Neural progenitor cell (in vitro differentiated cells): Measurements from ENCODE around the gene TXNDC5.

Experiments
- EZH2 ChIP-seq: fragments of 200-600 bp; sonication (generic); IDR thresholded peaks from 2 replicates; pipeline ENCODE4 v1.6.1; 2017; ENCODE audit warnings: antibody characterized with exemption, mild to moderate bottlenecking, moderate library complexity
- EZH2phosphoT487 ChIP-seq: fragments of 200-600 bp; sonication (generic); IDR thresholded peaks from 2 replicates; pipeline ENCODE4 v1.6.1; 2017; ENCODE audit warnings: antibody characterized with exemption
- TF ChIP-seq, protein P1 (sequence below): fragments of 200-600 bp; sonication (generic); IDR thresholded peaks from 2 replicates; pipeline ENCODE4 v1.5.1; 2017; ENCODE audit warnings: antibody characterized with exemption, mild to moderate bottlenecking

DNA sequence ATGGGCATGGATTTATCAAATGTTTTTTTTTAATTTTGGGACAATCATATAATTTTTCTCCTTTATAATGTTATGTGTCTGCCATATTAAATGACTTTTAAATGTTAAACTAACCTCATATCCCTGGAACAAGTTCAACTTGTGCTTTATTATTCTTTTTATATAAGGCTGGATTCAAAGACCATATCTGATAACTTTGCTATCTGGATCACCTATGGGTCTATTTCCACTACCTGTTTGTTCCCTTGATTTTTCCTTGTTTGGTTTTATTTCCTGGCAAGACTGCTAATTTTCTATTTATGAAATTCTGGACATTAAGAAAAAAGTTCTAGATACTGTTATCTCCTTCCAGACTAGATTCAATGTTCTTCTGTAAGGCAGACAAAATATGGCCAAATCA, 58.8 kb downstream of the TXNDC5 start:
- TF ChIP-seq, protein P1, sequence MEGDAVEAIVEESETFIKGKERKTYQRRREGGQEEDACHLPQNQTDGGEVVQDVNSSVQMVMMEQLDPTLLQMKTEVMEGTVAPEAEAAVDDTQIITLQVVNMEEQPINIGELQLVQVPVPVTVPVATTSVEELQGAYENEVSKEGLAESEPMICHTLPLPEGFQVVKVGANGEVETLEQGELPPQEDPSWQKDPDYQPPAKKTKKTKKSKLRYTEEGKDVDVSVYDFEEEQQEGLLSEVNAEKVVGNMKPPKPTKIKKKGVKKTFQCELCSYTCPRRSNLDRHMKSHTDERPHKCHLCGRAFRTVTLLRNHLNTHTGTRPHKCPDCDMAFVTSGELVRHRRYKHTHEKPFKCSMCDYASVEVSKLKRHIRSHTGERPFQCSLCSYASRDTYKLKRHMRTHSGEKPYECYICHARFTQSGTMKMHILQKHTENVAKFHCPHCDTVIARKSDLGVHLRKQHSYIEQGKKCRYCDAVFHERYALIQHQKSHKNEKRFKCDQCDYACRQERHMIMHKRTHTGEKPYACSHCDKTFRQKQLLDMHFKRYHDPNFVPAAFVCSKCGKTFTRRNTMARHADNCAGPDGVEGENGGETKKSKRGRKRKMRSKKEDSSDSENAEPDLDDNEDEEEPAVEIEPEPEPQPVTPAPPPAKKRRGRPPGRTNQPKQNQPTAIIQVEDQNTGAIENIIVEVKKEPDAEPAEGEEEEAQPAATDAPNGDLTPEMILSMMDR: no peak
- TF ChIP-seq EZH2 (no peak), EZH2phosphoT487 (no peak)
